HCT116 (cell line): ENCODE results near the gene COL5A2. TPM values are rescaled to one million over a fixed set of nuclear protein-coding genes. Genes with fewer than 3 reads are reported as not detected.

Experiments
- ATAC-seq: fragments of 200-7000 bp; cut with Tn5 transposase; 2 replicates; pipeline ENCODE4 v1.9.1; 2020; ENCODE audit warnings: mild to moderate bottlenecking, moderate library complexity
- BruUV-seq: library from RNA; stranded (reverse); fragments of 400-500 nt; replicated peaks from 2 replicates; lab custom pipeline; 2021; lab: Mats Ljungman, UMichigan
- CTCF ChIA-PET: fragments of 300-600 bp; sonication (Branson Sonifier 250); formaldehyde crosslinking; loops from one replicate; lab custom pipeline; 2021; ENCODE audit warnings: antibody characterized with exemption; lab: Charles Lee
- POLR2A ChIA-PET: fragments of 300-600, 350-600 bp; sonication (Branson Sonifier 250); formaldehyde crosslinking; loops from one replicate; lab custom pipeline; 2021; ENCODE audit warnings: antibody characterized with exemption; lab: Charles Lee
- RAD21 ChIA-PET, 2 experiments: fragments of 300-600 bp; sonication (Branson Sonifier 250); formaldehyde crosslinking; loops; one replicate each; lab custom pipeline; 2023; ENCODE audit warnings: low total read pairs in 2 of 2; ENCODE audit not compliant: uncharacterized antibody in 2 of 2, unreplicated experiment in 2 of 2, low non-redundant PET in 1 of 2; lab: Charles Lee
- DNase-seq: peaks from one replicate; pipeline ENCODE4 v3.0.0-alpha.2; 2010; ENCODE audit warnings: low read depth, low spot score
- H2AFZ ChIP-seq: fragments of 200-600 bp; shearing (Covaris generic), sonication (generic); 2 replicates; pipeline ENCODE4 v1.6.1; 2017; ENCODE audit warnings: low read depth, mixed run types, mixed read lengths, antibody characterized with exemption, low read length; ENCODE audit not compliant: poor library complexity, severe bottlenecking
- H3K27ac ChIP-seq: 2 replicates; pipeline ENCODE4 v1.5.1; 2012; ENCODE audit warnings: low read depth, low read length
- H3K27me3 ChIP-seq: fragments of 200-600 bp; sonication (generic); 2 replicates; pipeline ENCODE4 v1.6.1; 2016; ENCODE audit warnings: mixed run types, low read length, mixed read lengths; ENCODE audit not compliant: insufficient read depth
- H3K36me3 ChIP-seq, 2 experiments: fragments of 200-500 bp in 1 of 2; fragments of 200-600 bp in 1 of 2; sonication (Bioruptor generic) in 1 of 2; sonication (generic) in 1 of 2; 2 replicates each; pipeline versions ENCODE4 v1.5.1 to v1.6.1; 2014 to 2016; ENCODE audit warnings: low read length in 2 of 2, inconsistent platforms in 1 of 2, mixed read lengths in 1 of 2, mixed run types in 1 of 2; ENCODE audit not compliant: insufficient read depth in 2 of 2, control insufficient read depth in 1 of 2
- H3K4me1 ChIP-seq, 2 experiments: fragments of 200-600 bp in 1 of 2; sonication (generic) in 1 of 2; 2 replicates each; pipeline versions ENCODE4 v1.5.1 to v1.6.1; 2012 to 2017; ENCODE audit warnings: low read length in 2 of 2, inconsistent platforms in 1 of 2, mild to moderate bottlenecking in 1 of 2, mixed read lengths in 1 of 2, mixed run types in 1 of 2, moderate library complexity in 1 of 2; ENCODE audit not compliant: insufficient read depth in 2 of 2, control insufficient read depth in 1 of 2
- H3K4me2 ChIP-seq: fragments of 200-600 bp; sonication (generic); 2 replicates; pipeline ENCODE4 v1.6.1; 2017; ENCODE audit warnings: mixed run types, low read length, mixed read lengths
- H3K4me3 ChIP-seq, 2 experiments: fragments of 200-600 bp in 1 of 2; sonication (generic) in 1 of 2; replicated peaks in 1 of 2; 2 replicates each; pipeline ENCODE4 v1.5.1; 2011 to 2016; ENCODE audit warnings: low read length in 2 of 2, control low read depth in 1 of 2, low read depth in 1 of 2, mild to moderate bottlenecking in 1 of 2, mixed read lengths in 1 of 2, mixed run types in 1 of 2
- H3K79me2 ChIP-seq: fragments of 200-600 bp; sonication (generic); 2 replicates; pipeline ENCODE4 v1.6.1; 2017; ENCODE audit warnings: mild to moderate bottlenecking, mixed run types, low read length, moderate library complexity, mixed read lengths; ENCODE audit not compliant: insufficient read depth
- H3K9ac ChIP-seq: fragments of 200-600 bp; sonication (generic); 2 replicates; pipeline ENCODE4 v1.6.1; 2016; ENCODE audit warnings: low read length, mixed read lengths
- H3K9me2 ChIP-seq: fragments of 200-600 bp; sonication (generic), shearing (Covaris generic); 2 replicates; pipeline ENCODE4 v1.6.1; 2017; ENCODE audit warnings: mixed run types, mild to moderate bottlenecking, moderate library complexity; ENCODE audit not compliant: insufficient read depth
- H3K9me3 ChIP-seq, 2 experiments: fragments of 200-500 bp in 1 of 2; fragments of 200-600 bp in 1 of 2; sonication (Bioruptor generic) in 1 of 2; sonication (generic) in 1 of 2; 2 replicates each; pipeline ENCODE4 v1.6.1; 2014 to 2017; ENCODE audit warnings: low read length in 2 of 2, mixed read lengths in 2 of 2, inconsistent platforms in 1 of 2, low read depth in 1 of 2, mild to moderate bottlenecking in 1 of 2, mixed run types in 1 of 2, moderate library complexity in 1 of 2; ENCODE audit not compliant: control insufficient read depth in 1 of 2, insufficient read depth in 1 of 2
- H4K20me1 ChIP-seq: fragments of 200-600 bp; sonication (generic), shearing (Covaris generic); 2 replicates; pipeline ENCODE4 v1.6.1; 2017; ENCODE audit warnings: mixed run types, mild to moderate bottlenecking, moderate library complexity; ENCODE audit not compliant: insufficient read depth
- ELF1 ChIP-seq: IDR thresholded peaks from 2 replicates; pipeline ENCODE4 v1.6.1; 2012; ENCODE audit warnings: low read depth, borderline replicate concordance
- EZH2phosphoT487 ChIP-seq: fragments of 200-600 bp; IDR thresholded peaks from 2 replicates; pipeline ENCODE4 v1.6.1; 2018; ENCODE audit warnings: antibody characterized with exemption, borderline replicate concordance
- POLR2AphosphoS5 ChIP-seq: IDR thresholded peaks from 2 replicates; pipeline ENCODE4 v1.6.1; 2011; ENCODE audit warnings: mild to moderate bottlenecking, low read depth, low read length, moderate library complexity
- RAD21 ChIP-seq: IDR thresholded peaks from 2 replicates; pipeline ENCODE4 v1.6.1; 2012; ENCODE audit warnings: low read depth, mild to moderate bottlenecking
- SRF ChIP-seq: IDR thresholded peaks from 2 replicates; pipeline ENCODE4 v1.6.1; 2012; ENCODE audit warnings: low read depth
- TCF7L2 ChIP-seq: IDR thresholded peaks from 2 replicates; pipeline ENCODE4 v1.7.0; 2011; ENCODE audit warnings: borderline replicate concordance, inconsistent platforms; ENCODE audit not compliant: insufficient read depth, insufficient read length; ENCODE audit errors: extremely low read depth
- ZNF274 ChIP-seq: fragments of 200-500 bp; sonication (Bioruptor generic); IDR thresholded peaks from 2 replicates; pipeline ENCODE4 v1.6.1; 2014; ENCODE audit warnings: mild to moderate bottlenecking, low read depth, low read length, inconsistent platforms
- intact Hi-C: fragments of 100-400 bp; cut with micrococcal nuclease; formaldehyde crosslinking; loops from 2 replicates; pipeline ENCODE4 v1.10.0; 2022
- total RNA-seq: library from RNA; stranded (reverse); gene quantifications from one replicate; pipeline ENCODE4 v1.2.1, GENCODE V29; 2021; ENCODE audit not compliant: unreplicated experiment
- TF ChIP-seq, protein P1 (sequence below), 3 experiments: fragments of 200-600 bp in 1 of 3; sonication (generic) in 1 of 3; IDR thresholded peaks in 2 of 3; conservative IDR thresholded peaks in 1 of 3; 2 replicates each; pipeline ENCODE4 v1.5.1; 2012 to 2017; ENCODE audit warnings: low read depth in 2 of 3, low read length in 2 of 3, antibody characterized with exemption in 1 of 3, borderline replicate concordance in 1 of 3, control low read depth in 1 of 3, mild to moderate bottlenecking in 1 of 3, mixed read lengths in 1 of 3, mixed run types in 1 of 3, moderate library complexity in 1 of 3; ENCODE audit not compliant: insufficient read depth in 1 of 3

COL5A2 gene
- total RNA-seq, 1 experiment from 2014 or later: 2.3 TPM

DNA sequence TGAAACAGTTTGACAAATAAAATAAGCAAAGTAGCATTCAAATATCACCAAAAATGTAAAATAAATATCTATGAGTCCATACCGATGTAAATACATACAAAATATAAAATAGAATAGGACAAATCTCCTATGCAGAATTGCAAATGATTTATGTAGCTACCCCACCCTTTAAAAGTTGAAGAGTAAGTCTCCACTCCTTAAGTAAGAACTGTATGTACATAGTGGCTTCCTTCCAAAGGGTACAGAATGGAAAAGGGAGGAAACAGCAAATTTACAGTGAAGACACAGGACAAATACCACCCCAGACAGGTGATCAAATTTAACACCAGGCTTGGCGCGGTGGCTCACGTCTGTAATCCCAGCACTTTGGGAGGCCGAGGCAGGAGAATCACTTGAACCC is 40.8 kb downstream of the COL5A2 start (continued):
- TF ChIP-seq, protein P1, sequence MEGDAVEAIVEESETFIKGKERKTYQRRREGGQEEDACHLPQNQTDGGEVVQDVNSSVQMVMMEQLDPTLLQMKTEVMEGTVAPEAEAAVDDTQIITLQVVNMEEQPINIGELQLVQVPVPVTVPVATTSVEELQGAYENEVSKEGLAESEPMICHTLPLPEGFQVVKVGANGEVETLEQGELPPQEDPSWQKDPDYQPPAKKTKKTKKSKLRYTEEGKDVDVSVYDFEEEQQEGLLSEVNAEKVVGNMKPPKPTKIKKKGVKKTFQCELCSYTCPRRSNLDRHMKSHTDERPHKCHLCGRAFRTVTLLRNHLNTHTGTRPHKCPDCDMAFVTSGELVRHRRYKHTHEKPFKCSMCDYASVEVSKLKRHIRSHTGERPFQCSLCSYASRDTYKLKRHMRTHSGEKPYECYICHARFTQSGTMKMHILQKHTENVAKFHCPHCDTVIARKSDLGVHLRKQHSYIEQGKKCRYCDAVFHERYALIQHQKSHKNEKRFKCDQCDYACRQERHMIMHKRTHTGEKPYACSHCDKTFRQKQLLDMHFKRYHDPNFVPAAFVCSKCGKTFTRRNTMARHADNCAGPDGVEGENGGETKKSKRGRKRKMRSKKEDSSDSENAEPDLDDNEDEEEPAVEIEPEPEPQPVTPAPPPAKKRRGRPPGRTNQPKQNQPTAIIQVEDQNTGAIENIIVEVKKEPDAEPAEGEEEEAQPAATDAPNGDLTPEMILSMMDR (IDR thresholded peaks at IDR 0.05 in 2 of 3, conservative IDR thresholded peaks at IDR 0.05 in 1 of 3; ENCODE audit: borderline replicate concordance in 1 of 3, insufficient read depth in 1 of 3, low read depth in 2 of 3, low read length in 2 of 3): no peak
- no peak for TF ChIP-seq RAD21
- TF ChIP-seq TCF7L2: no peak
- no peak for TF ChIP-seq EZH2phosphoT487
- no peak for TF ChIP-seq ELF1
- no peak for TF ChIP-seq POLR2AphosphoS5
- no peak for TF ChIP-seq ZNF274
- no peak for TF ChIP-seq SRF
- TF ChIP-seq, all 23 proteins: peak for 0

DNA sequence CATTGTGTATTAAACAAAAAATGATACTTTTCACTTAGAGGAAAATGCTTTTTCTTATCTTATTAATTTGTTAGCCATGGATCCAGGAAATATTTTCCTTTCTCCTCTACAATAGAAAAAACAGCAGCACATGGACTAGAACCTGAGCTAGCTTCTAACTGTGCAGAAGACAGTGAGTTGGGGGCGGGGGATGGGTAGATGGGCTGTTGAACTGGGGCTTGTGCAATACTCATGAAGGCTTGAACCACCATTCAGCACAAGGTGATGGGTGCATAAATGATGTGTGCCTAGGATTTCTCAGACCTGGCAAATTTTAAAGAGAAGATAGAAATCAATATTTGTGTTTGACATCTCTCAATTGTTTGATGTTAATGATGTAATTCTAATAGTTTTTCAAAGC is 42.0 kb downstream of the COL5A2 start:
- no peak for DNase-seq

More for the DNA sequence above, 42.0 kb downstream of the COL5A2 start:
- no peaks in the 10 kb centered on the region for H3K4me1 ChIP-seq
- no peak overlapping the region for H2AFZ ChIP-seq
- H3K27me3 ChIP-seq: no peaks in the 10 kb centered on the region
- ChIA-PET POLR2A (no interaction called here), RAD21 (no interaction called here), CTCF (no interaction called here)
- H3K4me3 ChIP-seq: no peak overlapping the region
- no peaks in the 10 kb centered on the region for H3K36me3 ChIP-seq
- no peaks in the 10 kb centered on the region for H3K9me2 ChIP-seq
- ATAC-seq: no peak
- H3K9me3 ChIP-seq: no peaks in the 10 kb centered on the region
- H3K79me2 ChIP-seq: no peaks in the 10 kb centered on the region
- no peak for TF ChIP-seq ELF1
- intact Hi-C loops: no loop called here
- no peak overlapping the region for H3K9ac ChIP-seq
- no peak overlapping the region for H3K4me2 ChIP-seq
- H4K20me1 ChIP-seq: no peaks in the 10 kb centered on the region
- no TSS peak for BruUV-seq
- no peak overlapping the region for H3K27ac ChIP-seq
